DMS153 treated with DMSO at 0.1 percent for 48 hours (cell line): ENCODE results near the gene ATP10A.

Source experiments
- DNase-seq: peaks from one replicate; lab custom pipeline; 2025; ENCODE audit not compliant: unreplicated experiment; lab: John Stamatoyannopoulos, UW

Gene ATP10A

GRCh38 chr15:25742776-25743547, 120.2 kb downstream of the ATP10A start:
- no peak for DNase-seq

GRCh38 chr15:25742041-25742730, 120.9 kb downstream of the ATP10A start:
- DNase-seq: no peak

GRCh38 chr15:25741256-25741580, 121.9 kb downstream of the ATP10A start:
- no peak for DNase-seq

- no peak for DNase-seq
Measured at GRCh38 chr15:25740383-25741255, 122.5 kb downstream of the ATP10A start.

GRCh38 chr15:25739687-25740121, 123.4 kb downstream of the ATP10A start:
- DNase-seq: no peak

GRCh38 chr15:25738171-25738965, 124.8 kb downstream of the ATP10A start:
- no peak for DNase-seq

- DNase-seq: no peak
Measured at GRCh38 chr15:25737218-25737643, 125.9 kb downstream of the ATP10A start.

- DNase-seq: no peak
Measured at GRCh38 chr15:25736461-25736860, 126.7 kb downstream of the ATP10A start.

- DNase-seq: no peak
Measured at GRCh38 chr15:25735550-25736384, 127.4 kb downstream of the ATP10A start.

- DNase-seq: no peak
Measured at GRCh38 chr15:25734680-25735355, 128.3 kb downstream of the ATP10A start.

GRCh38 chr15:25733856-25734679, 129.1 kb downstream of the ATP10A start:
- no peak for DNase-seq

- no peak for DNase-seq
Measured at GRCh38 chr15:25733036-25733855, 129.9 kb downstream of the ATP10A start.

- DNase-seq: no peak
Measured at GRCh38 chr15:25732191-25732590, 130.9 kb downstream of the ATP10A start.

- DNase-seq: no peak
Measured at GRCh38 chr15:25731411-25731810, 131.7 kb downstream of the ATP10A start.

- DNase-seq: no peak
Measured at GRCh38 chr15:25730918-25731317, 132.2 kb downstream of the ATP10A start.

GRCh38 chr15:25728816-25729215, 134.3 kb downstream of the ATP10A start:
- DNase-seq: no peak

GRCh38 chr15:25727867-25728600, 135.1 kb downstream of the ATP10A start:
- no peak for DNase-seq
